ENCODE measurements around the gene NFIB. TPM values are rescaled to one million over a fixed set of nuclear protein-coding genes. Genes with fewer than 3 reads are reported as not detected.
A peak's percentile ranks its signal among the peaks of the same experiment; 100 is the strongest.

Gene NFIB
- total and polyA plus RNA-seq, 2 experiments from 2014 or later = 5.3 to 6.0 TPM

- Histone ChIP-seq H3K4me2 (ENCODE audit: unreplicated experiment) (no peak overlapping the region), H3K27ac (no peak overlapping the region), H3K9ac (no peak overlapping the region), H3K9me3 (ENCODE audit: low read depth) (no peaks in the 10 kb centered on the region), H3K4me1 (ENCODE audit: insufficient read depth) (peaks cover 25% of the 10 kb centered on the region), H3F3A (ENCODE audit: insufficient read depth) (peaks cover 14% of the 10 kb centered on the region; the same call in 1 of the 2 replicates), H2AFZ (no peak overlapping the region), H3K27me3 (replicated peaks; ENCODE audit: insufficient read depth) (no peaks in the 10 kb centered on the region), H3K36me3 (ENCODE audit: low read depth) (no peaks in the 10 kb centered on the region), H3K9me2 (ENCODE audit: insufficient read depth) (no peaks in the 10 kb centered on the region), H3K79me2 (ENCODE audit: insufficient read depth) (no peaks in the 10 kb centered on the region), H4K20me1 (ENCODE audit: insufficient read depth) (no peaks in the 10 kb centered on the region), H3K4me3 (no peak overlapping the region)
- in situ Hi-C loops (cut with MboI) = no loop called here
- TF ChIP-seq EZH2 (IDR thresholded peaks at IDR 0.05; ENCODE audit: insufficient read depth, poor library complexity, severe bottlenecking) (no peak), EZH2phosphoT487 (IDR thresholded peaks at IDR 0.05; ENCODE audit: insufficient read depth, low read depth) (no peak)
- WGBS, 2 experiments (ENCODE audit: low coverage in 1 of 2, low lambda C conversion rate in 2 of 2, missing lambda C conversion rate in 2 of 2) = 95% methylated on average over 1 of the region's 1 CpG
- DNase-seq = no peak
Observed at GRCh38 chr9:14222149-14222835, 91.6 kb downstream of the NFIB start.

GRCh38 chr9:14221558-14221957, 92.4 kb downstream of the NFIB start:
- H3K9me3 ChIP-seq (ENCODE audit: low read depth) = no peaks in the 10 kb centered on the region
- no peaks in the 10 kb centered on the region for H3K79me2 ChIP-seq (ENCODE audit: insufficient read depth)
- no peak overlapping the region for H3K9ac ChIP-seq
- H3K9me2 ChIP-seq (ENCODE audit: insufficient read depth) = no peaks in the 10 kb centered on the region
- H3K4me1 ChIP-seq (ENCODE audit: insufficient read depth) = peaks cover 32% of the 10 kb centered on the region
- in situ Hi-C loops (cut with MboI) = no loop called here
- TF ChIP-seq EZH2phosphoT487 (IDR thresholded peaks at IDR 0.05; ENCODE audit: insufficient read depth, low read depth) = no peak
- no peak for TF ChIP-seq EZH2 (IDR thresholded peaks at IDR 0.05; ENCODE audit: insufficient read depth, poor library complexity, severe bottlenecking)
- no peaks in the 10 kb centered on the region for H3K27me3 ChIP-seq (replicated peaks; ENCODE audit: insufficient read depth)
- no peak overlapping the region for H3K4me3 ChIP-seq
- H4K20me1 ChIP-seq (ENCODE audit: insufficient read depth) = no peaks in the 10 kb centered on the region
- DNase-seq = peak; percentile 84
- no peak overlapping the region for H2AFZ ChIP-seq
- H3F3A ChIP-seq (ENCODE audit: insufficient read depth) = peaks cover 17% of the 10 kb centered on the region; the same call in 1 of the 2 replicates
- H3K36me3 ChIP-seq (ENCODE audit: low read depth) = no peaks in the 10 kb centered on the region
- H3K4me2 ChIP-seq (ENCODE audit: unreplicated experiment) = peak overlapping the region; percentile 34
- H3K27ac ChIP-seq = no peak overlapping the region

GRCh38 chr9:14221119-14221518, 92.8 kb downstream of the NFIB start:
- Histone ChIP-seq H3K79me2 (ENCODE audit: insufficient read depth) (no peaks in the 10 kb centered on the region), H3F3A (ENCODE audit: insufficient read depth) (peaks cover 19% of the 10 kb centered on the region; the same call in 1 of the 2 replicates), H3K9ac (no peak overlapping the region), H2AFZ (no peak overlapping the region), H3K4me3 (no peak overlapping the region), H3K4me2 (ENCODE audit: unreplicated experiment) (peak overlapping the region; percentile 34), H4K20me1 (ENCODE audit: insufficient read depth) (no peaks in the 10 kb centered on the region), H3K9me3 (ENCODE audit: low read depth) (no peaks in the 10 kb centered on the region), H3K36me3 (ENCODE audit: low read depth) (no peaks in the 10 kb centered on the region), H3K4me1 (ENCODE audit: insufficient read depth) (peaks cover 34% of the 10 kb centered on the region), H3K27ac (no peak overlapping the region), H3K9me2 (ENCODE audit: insufficient read depth) (no peaks in the 10 kb centered on the region), H3K27me3 (replicated peaks; ENCODE audit: insufficient read depth) (no peaks in the 10 kb centered on the region)
- in situ Hi-C loops (cut with MboI) = no loop called here
- no peak for DNase-seq
- 91 to 94% methylated on average over 4 of the region's 4 CpGs for WGBS, 2 experiments (ENCODE audit: low coverage in 1 of 2, low lambda C conversion rate in 2 of 2, missing lambda C conversion rate in 2 of 2)
- no peak for TF ChIP-seq EZH2 (IDR thresholded peaks at IDR 0.05; ENCODE audit: insufficient read depth, poor library complexity, severe bottlenecking)

- TF ChIP-seq EZH2 (IDR thresholded peaks at IDR 0.05; ENCODE audit: insufficient read depth, poor library complexity, severe bottlenecking) = no peak
- no peak for TF ChIP-seq EZH2phosphoT487 (IDR thresholded peaks at IDR 0.05; ENCODE audit: insufficient read depth, low read depth)
- no peak for DNase-seq
- Histone ChIP-seq H3K27me3 (replicated peaks; ENCODE audit: insufficient read depth) (no peaks in the 10 kb centered on the region), H3K36me3 (ENCODE audit: low read depth) (no peaks in the 10 kb centered on the region), H3F3A (ENCODE audit: insufficient read depth) (peaks cover 19% of the 10 kb centered on the region; the same call in 1 of the 2 replicates), H3K4me1 (ENCODE audit: insufficient read depth) (peaks cover 42% of the 10 kb centered on the region), H3K9me3 (ENCODE audit: low read depth) (no peaks in the 10 kb centered on the region), H3K27ac (no peak overlapping the region), H3K4me2 (ENCODE audit: unreplicated experiment) (no peak overlapping the region), H4K20me1 (ENCODE audit: insufficient read depth) (no peaks in the 10 kb centered on the region), H2AFZ (no peak overlapping the region), H3K79me2 (ENCODE audit: insufficient read depth) (no peaks in the 10 kb centered on the region), H3K4me3 (no peak overlapping the region), H3K9ac (no peak overlapping the region), H3K9me2 (ENCODE audit: insufficient read depth) (no peaks in the 10 kb centered on the region)
- WGBS, 2 experiments (ENCODE audit: low coverage in 1 of 2, low lambda C conversion rate in 2 of 2, missing lambda C conversion rate in 2 of 2) = 94 to 96% methylated on average over 3 of the region's 3 CpGs
- in situ Hi-C loops (cut with MboI) = no loop called here
Observed at GRCh38 chr9:14220256-14220655, 93.7 kb downstream of the NFIB start.

Measured in GM23248 (cell line).